NCI-H2171 treated with DMSO at 0.1 percent for 48 hours (cell line): ENCODE data around the gene TMEM252.

Experiments
- DNase-seq: peaks from one replicate; lab custom pipeline; 2025; lab: John Stamatoyannopoulos, UW

TMEM252 gene, protein sequence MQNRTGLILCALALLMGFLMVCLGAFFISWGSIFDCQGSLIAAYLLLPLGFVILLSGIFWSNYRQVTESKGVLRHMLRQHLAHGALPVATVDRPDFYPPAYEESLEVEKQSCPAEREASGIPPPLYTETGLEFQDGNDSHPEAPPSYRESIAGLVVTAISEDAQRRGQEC

DNA sequence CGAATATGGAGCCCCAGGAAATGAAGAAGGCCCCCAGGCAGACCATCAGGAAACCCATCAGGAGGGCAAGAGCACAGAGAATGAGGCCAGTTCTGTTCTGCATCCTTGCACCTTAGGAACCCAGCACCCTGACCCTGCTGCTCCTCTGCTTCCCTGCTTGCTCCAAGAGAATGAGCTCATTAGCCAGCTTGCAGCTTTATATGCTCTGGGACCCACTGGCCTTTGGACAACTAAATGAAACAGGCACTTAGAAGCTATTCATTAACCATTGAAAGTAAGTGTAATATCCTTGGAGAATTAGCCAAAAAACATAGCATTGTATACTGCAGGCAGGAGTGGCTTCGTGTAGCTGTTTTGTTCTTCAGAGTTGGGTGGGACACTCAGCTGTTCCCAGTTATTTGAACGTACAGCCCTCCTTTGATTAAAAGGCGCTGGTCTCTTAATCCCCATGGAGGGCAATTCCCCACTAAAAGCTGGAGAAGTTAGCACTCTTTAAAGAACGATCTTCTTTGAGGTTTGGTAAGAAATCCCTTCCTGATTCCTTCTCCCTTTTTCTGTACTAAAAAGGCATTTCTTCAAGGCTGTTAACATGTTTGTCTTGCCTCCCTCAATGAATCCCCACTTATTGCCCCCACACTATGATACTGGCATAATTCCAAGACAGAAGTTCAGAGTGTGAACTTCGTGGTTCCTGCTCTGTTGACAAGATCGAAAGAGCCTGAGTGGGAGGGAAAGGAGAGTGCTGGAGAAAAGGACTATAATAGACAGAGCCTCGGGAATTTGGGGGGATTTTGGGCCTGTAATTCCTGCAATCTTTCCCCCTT is at the start of gene TMEM252:
TMEM252 (minus strand) TSS at position 172 of the 824 bp plus-strand sequence; CDS start at position 103, 69 bp downstream.
- DNase-seq = no peak

DNA sequence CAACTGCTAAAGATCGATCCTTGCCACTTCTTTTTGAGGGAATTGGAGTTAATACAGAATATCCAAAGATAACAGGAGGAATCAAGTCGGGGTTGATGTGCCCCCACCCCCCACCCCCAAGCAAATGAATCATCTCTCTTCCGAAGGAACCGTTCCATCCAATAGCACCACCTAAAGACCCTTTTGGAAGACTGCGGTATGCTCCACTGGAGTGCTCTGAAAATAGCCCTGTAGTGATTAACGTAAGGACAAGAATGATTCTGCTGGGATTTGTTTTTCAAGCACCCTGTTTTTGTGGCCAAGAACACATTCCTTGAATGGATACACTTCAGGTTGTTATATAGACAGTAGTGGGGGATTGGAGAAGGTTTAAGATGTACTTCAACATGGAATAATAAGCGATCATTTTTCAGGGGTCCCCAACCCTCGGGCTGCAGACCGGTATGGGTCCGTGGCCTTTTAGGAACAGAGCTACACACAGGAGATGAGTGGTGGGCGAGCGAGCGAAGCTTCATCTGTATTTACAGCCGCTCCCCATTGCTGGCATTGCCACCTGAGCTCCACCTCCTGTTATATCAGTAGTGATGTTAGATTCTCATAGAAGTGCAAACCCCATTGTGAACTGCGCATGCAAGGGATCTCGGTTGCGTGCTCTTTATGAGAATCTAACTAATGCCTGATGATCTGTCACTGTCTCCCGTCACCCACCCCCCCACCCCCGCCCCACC is 44.5 kb upstream of the TMEM252 start:
- DNase-seq = no peak

DNA sequence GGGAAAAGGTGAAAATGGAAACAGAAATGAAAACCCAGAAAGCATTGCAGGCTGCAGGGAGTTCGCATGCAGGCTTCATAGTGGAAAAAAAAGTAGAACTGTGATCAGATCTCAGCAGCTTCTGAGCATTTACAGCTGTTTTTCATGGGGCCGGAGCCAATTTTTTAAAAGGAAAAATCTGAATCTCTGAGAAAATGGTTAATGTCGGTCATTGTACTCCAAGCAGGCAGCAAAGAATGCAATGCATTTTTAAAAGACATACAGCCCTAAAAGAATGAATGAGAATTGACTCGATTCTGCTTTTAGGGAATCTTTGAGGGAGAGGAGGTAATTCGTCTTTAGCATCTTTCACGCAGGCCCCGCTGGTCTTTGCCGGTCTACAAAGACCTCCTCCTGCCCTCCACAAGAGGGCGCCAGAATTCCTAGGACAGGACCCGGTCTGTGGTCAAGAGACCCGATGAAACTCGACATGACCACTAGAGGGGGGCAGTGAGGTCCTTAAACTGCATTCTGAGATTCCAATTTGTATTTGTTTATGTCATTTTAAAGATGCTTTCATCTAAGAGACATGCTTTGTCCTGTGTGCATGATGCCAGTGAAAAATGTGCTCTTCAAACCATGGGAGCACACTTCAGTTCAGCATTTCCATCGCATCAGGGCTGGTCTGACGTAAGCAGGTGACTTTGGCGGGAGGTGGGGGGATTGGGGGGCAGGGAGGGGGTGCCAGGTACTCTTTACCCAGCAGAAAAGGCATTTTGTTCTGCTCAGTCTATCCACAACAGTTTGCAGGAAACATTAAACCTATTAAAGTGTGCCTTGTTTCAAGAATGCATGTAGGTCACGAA is 43.7 kb upstream of the TMEM252 start:
- peak; percentile 80 for DNase-seq

DNA sequence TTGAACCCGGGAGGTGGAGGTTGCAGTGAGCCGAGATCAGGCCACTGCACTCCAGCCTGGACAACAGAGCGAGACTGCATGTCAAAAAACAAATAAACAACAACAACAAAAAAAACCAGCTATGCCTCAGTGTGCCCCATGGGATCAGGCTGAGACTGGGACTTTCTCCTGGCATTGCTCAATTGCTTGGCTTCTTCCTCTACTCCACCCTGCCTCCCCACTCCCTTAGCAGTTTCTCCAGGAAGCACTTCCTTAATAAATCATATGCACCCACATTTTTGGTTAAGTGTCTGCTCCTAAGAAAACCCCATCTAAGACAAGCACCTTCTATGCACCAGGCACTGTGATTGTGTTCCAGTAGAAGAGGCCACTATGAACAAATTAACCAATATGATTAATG is 41.0 kb upstream of the TMEM252 start:
- no peak for DNase-seq

DNA sequence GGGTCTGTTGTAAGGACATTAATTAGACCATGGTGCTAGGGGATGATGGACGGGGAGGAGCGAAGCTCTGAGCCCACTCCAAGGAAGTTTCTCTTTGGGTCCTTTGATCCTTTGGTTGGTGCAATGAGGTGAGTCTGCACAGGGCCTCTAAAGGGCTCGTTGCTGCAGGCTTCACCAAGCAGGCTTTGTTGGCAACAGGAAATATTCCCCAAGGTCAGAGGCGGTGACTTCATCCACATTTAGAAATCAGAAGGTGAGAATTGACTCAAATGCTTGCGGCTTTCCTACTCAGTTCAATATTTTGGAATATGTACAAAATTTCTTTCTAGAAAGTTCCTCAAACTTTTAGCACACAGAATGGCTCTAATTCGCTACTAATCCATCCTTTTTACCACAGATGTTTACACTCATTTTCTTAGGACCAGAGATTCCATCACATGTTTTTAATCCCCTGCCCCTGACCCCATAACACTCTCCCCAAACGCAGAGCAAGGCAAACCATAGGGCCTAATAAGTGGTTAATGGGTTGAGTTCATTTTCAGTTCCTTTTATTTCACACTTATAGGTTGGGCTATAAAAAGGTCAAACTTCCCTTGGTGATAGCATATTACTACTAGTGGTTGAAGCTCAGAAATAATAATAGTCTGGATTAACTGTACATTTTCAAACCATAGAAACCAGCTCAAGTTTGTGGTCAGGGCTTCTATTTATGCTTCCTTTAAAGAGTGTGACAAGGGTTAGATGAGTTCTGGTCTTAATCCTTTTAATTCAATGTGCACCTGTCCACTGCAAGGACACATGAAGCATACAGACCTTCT is 37.3 kb upstream of the TMEM252 start:
- DNase-seq = no peak

DNA sequence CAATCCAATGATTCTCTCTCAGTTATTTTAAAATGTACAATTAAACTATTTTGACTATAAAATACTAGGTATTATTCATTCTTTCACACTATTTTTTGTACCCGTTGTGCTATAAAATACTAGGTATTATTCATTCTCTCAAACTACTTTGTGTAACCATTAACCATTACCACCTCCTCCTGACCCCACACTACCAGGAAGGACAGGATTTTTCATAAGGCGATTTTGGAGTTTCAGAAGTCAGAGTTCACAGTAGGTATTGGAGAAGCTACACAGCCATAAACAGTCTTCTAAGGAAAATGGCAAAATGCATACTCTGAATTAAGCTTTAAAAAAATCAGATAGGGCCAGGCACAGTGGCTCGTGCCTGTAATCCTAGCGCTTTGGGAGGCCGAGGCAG is 35.1 kb upstream of the TMEM252 start:
- DNase-seq = no peak

DNA sequence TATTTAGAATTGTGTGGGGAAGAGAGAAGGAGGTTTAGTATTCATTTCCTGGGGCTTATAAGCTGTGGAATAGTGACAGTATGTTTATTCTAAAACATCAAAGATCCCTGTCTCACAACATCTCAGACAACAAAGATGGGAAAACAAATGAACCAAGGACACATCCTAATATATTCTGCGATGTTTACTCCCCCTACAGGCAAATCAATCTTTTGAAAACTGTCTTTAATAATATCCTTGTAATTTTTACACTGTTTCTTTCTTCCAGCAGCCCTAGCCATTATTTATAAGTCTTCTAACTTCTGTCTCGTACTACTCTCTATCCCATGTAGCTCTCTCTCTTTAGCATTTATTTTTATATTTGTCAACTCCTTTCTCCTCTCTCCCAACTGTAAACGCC is 33.5 kb upstream of the TMEM252 start:
- no peak for DNase-seq

DNA sequence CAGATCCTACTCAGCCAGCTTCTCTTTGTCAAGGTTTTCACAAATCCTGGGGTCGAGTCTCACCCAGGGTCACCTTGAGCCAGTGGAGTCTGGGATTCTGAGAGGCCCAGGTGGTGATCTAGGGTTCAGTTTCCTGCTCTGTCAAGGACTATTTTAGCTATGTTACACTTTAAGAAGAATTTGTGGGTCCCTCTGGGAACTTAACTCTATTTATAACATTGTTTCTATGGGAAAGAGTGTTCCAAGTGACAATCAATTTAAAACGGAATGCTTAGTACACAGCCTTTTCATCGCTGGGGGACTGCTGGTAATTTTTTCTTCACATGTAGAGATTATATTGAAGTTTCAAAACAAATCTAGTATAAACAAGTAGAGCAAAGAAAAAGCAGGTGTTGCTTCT is 26.9 kb upstream of the TMEM252 start:
- DNase-seq = no peak

DNA sequence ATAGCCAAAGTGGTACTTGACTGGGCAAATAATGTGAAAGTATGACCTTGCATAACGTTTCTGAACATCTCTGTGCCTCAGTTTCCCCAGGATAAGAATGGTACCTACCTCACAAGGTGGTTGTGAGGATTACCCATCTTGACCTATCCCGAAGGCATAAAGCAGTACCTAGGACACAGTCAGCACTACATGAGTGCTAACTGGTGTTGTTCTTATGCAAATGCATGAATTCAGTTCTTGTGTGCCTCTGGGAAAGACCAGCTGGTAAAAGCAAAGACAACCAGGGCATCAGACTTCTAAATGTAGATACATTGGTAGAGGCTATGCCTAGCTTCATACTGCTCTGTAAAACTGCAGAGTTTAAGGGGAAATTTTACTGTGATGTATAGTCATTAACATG is 21.8 kb upstream of the TMEM252 start:
- no peak for DNase-seq

DNA sequence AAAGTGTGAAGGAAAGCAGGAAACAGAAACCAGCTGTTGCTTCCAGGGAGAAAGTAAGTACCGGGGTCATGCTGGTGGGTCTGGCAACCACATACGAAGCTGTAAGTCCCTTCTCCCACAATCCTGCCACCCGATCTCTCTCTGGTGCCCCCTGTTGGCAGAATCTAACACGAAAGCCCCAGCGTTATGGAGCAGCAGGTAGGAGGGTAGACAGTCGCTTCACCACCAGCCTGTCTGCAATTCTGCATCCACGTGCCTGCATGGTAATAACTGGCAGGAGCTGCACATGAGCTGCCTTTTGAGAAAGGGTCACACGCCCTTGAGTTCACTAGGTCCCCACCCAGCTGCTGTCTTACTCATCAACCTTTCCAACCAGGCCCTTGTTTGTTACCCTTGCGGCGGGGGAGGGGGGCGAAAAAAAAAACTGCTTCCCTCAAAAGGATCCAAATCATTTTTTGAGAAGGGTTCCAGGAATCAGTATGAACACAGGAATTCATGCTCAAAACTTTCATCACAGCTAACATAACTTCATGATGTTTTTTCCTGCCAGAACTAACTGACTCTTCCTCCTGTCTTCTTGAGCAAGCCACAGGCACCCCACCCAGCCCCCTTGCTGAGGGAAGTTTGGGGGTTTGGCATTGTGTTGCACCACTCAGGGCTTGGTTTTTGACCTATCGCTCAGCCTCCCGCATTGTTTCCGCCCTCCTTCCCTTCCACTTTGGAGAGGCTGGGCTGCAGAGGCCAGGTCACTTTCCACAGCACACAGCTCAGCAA is 19.6 kb upstream of the TMEM252 start:
- DNase-seq = no peak

DNA sequence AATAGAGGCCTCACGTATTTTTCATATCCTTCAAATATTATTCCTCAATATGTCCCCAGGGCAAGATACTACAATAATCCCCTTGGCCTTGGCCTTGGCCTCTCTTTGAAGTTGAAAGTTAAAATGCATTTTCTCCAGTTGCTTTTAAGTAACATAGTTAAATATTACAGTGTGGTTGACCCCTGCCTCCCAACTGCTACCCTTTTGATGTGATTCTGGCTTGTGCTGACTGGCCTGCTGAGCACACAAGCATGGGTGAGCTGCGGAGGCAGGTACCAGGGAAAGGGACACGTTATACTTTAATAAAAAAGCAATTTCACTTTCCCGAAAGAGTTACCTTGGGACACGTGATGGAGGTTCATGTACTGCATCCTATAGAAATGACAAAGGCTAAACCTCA is 17.9 kb upstream of the TMEM252 start:
- no peak for DNase-seq

DNA sequence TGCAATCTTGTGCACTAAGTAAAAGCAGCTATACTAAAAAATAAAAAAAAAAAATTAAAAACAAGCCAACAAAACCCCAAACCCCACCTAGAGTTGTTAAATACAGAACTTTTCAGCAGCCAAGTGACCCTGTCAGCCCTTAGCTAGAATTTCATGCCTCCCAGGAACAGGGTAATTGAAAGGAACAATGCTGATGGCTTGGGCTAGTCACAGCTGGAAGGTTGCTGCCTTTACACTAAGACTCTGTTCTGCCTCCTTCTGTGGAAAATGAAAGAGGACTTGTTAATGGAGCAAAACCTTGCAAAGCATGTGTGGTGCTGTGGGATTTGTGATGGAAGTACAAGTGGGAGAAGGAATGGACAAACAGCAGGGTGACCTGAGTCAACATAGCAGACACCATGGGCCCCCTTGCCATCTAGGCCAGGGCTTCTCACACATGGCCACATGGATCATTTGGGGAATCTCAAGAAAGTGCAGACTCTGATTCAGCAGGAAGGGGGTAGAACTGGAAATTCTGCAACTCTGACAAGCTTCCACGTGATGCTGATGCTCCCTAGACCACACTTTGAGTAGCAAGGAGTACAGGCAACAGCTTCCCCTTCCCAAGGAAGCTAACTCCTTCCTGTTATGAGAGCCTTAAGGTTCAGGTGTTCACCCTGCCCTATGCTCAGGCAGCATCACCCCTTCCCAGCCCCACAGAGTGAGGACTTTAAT is 14.9 kb upstream of the TMEM252 start:
- no peak for DNase-seq

DNA sequence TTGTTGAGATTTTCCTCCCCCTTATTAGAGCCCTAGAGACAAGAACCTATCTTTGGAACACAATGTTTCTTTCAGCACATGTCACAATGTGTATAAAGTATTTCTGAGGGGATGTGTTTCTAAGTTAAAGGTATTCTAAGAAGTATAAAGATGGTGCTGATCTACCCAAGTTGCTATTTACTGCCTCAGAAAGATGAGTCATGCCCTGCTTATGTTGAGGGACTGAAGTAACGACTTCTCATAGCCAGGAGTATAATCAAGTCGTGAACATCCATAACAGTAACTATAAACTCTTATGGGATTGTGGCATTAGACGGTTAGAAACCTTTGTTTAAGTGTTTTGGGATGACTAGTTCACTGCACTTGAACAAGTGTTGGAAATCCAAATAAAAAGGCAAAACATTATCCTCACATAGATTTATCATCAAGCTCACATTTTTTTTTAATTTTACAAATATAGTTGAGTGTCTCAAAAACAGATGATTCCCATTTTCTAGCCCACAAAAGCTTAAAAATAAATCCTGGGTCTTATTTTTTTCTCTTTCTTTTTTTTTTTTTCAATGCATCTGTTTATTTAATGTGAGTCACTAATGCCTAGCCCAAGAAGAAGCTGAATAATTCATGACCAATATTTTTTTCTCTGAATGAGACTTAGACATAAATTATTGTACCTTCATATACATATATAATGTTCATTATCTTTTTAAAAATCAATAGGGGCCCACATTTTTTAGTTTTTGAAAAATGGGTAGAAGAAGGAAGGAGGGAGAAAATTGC is 12.2 kb upstream of the TMEM252 start:
- no peak for DNase-seq

DNA sequence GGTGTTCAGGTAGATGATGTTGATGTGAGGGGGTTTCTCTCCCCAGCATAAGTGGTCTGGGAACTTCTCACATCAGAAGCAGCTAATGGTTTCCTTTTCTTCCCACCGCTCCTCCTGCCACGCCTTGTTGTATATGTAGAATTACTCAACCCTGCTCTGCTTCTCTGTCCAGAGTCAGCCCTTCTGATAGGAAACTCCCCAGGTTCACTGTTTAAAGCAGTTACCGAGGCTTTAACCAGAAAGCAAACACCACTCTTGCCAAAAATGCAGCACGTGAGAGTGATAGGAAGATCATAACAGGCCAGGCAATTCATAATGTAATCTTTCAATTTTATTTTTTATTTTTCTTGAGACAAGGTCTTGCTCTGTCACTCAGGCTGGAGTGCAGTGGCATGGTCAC is 10.5 kb upstream of the TMEM252 start:
- no peak for DNase-seq

DNA sequence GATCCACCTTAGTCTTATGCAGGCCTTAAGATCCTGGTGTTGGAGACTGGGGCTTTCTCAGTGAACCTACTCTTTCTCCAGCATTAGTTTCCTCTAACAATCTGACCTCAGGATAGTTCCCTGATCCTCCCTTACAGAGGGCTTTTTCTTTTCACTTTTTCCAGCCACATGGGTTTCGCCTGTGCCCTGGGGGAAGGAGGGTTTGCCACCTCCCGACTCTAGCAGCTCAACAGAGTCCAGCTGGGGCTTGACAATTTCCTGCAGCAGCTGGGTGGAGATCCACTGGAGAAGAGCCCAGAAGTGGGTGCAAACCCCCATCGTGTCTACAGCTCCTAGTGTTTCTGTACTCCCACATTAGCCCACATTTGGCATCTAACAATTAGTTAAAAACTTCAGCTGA is 7.6 kb upstream of the TMEM252 start:
- no peak for DNase-seq

DNA sequence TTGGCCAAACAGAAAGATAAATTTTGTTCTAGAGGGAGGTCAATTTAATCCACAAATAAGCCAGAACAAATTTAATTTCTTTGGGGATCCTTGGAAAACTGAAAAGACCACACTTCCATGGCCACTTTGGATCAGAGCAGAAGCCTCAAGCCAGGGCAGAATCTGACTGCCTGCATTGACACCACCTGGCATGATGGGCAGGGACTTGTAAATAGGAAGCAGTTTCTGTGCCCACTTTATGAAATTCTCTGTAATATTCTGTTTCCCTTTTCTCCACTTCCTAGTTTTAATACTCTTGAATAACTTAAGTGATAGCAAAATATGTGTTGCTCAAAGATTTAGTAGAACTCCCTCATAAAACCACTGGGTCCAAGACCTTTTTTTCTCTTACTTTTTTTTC is 6.7 kb upstream of the TMEM252 start:
- DNase-seq = no peak

DNA sequence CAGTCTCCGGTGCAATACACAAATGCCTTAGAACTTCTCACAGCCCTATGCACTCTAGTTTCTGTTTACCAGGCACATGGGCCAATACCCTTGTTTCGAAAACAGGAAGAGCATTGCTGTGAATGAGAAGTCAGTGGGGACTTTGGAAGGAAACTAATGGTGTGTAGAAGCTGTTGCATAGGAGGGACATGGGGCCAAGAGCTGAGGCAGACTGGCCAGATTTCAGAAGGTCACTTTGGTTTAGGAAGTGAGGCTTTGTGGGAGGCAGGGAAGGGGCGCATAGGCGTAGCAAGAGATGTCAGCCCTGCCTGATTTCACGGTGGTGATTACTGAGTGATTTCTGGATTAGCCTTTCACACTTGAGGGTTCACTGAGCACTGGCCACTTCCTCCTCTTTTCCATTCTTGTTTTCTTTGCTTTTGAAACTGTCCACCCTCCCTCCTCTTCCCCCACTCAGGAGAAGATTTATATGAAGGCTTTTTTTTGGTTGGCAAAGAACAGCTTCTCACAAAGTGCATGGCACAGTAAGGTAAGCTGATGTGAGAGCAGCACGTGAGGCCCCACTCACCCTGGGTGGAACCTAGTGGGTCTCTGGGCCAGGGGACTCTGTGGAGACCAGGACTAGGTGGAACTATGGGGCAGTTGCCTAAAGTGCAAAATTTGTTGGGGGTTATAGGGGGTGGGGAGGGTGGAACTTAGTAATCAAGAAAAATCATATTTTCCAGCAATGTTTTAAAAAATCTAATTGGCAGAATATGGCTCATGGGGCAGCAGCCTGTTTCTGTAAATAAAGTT is 6.1 kb upstream of the TMEM252 start:
- no peak for DNase-seq

DNA sequence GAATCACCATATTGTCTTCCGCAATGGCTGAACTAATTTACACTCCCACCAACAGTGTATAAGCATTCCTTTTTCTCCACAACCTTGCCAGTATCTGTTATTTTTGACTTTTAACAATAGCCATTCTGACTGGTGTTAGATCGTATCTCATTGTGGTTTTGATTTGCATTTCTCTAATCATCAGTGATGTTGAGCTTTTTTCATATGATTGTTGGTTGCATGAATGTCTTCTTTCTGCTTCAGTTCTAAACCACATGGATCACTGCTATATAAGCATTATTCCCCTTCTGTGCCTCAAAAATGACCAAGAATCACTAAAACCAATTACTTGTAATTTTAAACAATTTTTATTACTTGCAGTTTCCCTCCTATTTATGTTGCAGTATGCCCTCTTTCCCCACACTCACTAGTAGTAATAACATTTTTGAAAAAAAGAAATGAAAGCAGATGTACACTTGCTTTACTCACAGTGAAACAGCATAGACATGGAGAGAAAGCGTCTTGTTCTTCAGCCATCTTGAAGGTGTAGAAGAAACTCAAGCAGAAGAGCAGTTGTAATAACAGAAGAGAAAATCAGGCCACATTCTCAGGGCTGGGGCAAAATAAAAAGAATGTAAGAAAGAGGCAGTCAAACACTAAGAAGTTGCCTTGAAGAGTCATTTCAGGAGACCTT is 4.5 kb upstream of the TMEM252 start:
- DNase-seq = no peak
